WTC11 (cell line): ENCODE results near the gene DNAJC19. TPM values are rescaled to one million over a fixed set of nuclear protein-coding genes. Genes with fewer than 3 reads are reported as not detected.
"Not testable (repeated sequence)": the region's sequence is repeated elsewhere in the genome, so short reads cannot be mapped to it uniquely, and the experiment has no call there.

Experiments used
- ATAC-seq: fragments of 200-7000 bp; cut with Tn5 transposase; 2 replicates; pipeline ENCODE4 v1.10.0; 2021; ENCODE audit warnings: mild to moderate bottlenecking, moderate library complexity
- CTCF ChIA-PET: fragments of 300-600 bp; sonication (Branson Sonifier 250); formaldehyde crosslinking; loops from one replicate; lab custom pipeline; 2021; ENCODE audit warnings: antibody characterized with exemption; lab: Charles Lee
- POLR2A ChIA-PET: fragments of 350-600 bp; sonication (Branson Sonifier 250); formaldehyde crosslinking; loops from one replicate; lab custom pipeline; 2021; ENCODE audit warnings: antibody characterized with exemption; lab: Charles Lee
- DNase-seq: peaks from one replicate; pipeline ENCODE4 v3.0.0; 2021; ENCODE audit warnings: low spot score
- H3K27ac Mint-ChIP-seq: 2 replicates; pipeline ENCODE4 v1.8.0; 2021; ENCODE audit warnings: mixed read lengths
- H3K27me3 Mint-ChIP-seq: 2 replicates; pipeline ENCODE4 v1.8.0; 2021; ENCODE audit warnings: low read depth, mild to moderate bottlenecking, moderate library complexity, mixed read lengths
- H3K36me3 Mint-ChIP-seq: 2 replicates; pipeline ENCODE4 v1.8.0; 2021; ENCODE audit warnings: mixed read lengths
- H3K4me1 Mint-ChIP-seq: 2 replicates; pipeline ENCODE4 v1.8.0; 2022; ENCODE audit warnings: mixed read lengths
- H3K4me3 Mint-ChIP-seq: 2 replicates; pipeline ENCODE4 v1.8.0; 2021; ENCODE audit warnings: mild to moderate bottlenecking, moderate library complexity, mixed read lengths
- H3K9me3 Mint-ChIP-seq: 2 replicates; pipeline ENCODE4 v1.8.0; 2021; ENCODE audit warnings: mixed read lengths
- CREM ChIP-seq: sonication (generic); formaldehyde crosslinking; IDR thresholded peaks from 2 replicates; pipeline ENCODE4 v1.8.1; 2022; ENCODE audit warnings: mild to moderate bottlenecking, missing genetic modification reagents, moderate library complexity
- ELF4 ChIP-seq: sonication (generic); formaldehyde crosslinking; IDR thresholded peaks from 2 replicates; pipeline ENCODE4 v1.8.1; 2022; ENCODE audit warnings: low read depth, mild to moderate bottlenecking, moderate library complexity, missing genetic modification reagents
- ETV6 ChIP-seq: sonication (generic); formaldehyde crosslinking; IDR thresholded peaks from 2 replicates; pipeline ENCODE4 v1.8.1; 2022; ENCODE audit warnings: mild to moderate bottlenecking, missing genetic modification reagents
- GTF2I ChIP-seq: fragments of 250-450 bp; sonication (Bioruptor Pico); conservative IDR thresholded peaks from 2 replicates; pipeline ENCODE4 v1.4.0; 2021; ENCODE audit warnings: mild to moderate bottlenecking
- NR1H2 ChIP-seq: sonication (generic); formaldehyde crosslinking; IDR thresholded peaks from 2 replicates; pipeline ENCODE4 v1.9.0; 2021; ENCODE audit warnings: mild to moderate bottlenecking, moderate library complexity, missing genetic modification reagents
- RELA ChIP-seq: sonication (generic); formaldehyde crosslinking; IDR thresholded peaks from 2 replicates; pipeline ENCODE4 v1.8.1; 2022; ENCODE audit warnings: missing genetic modification reagents, mild to moderate bottlenecking, borderline replicate concordance
- SOX15 ChIP-seq: fragments of 250-450 bp; sonication (Bioruptor Pico); IDR thresholded peaks from 2 replicates; pipeline ENCODE4 v1.9.0; 2021; ENCODE audit warnings: mild to moderate bottlenecking
- TP53 ChIP-seq: sonication (generic); formaldehyde crosslinking; IDR thresholded peaks from 2 replicates; pipeline ENCODE4 v1.8.1; 2023; ENCODE audit warnings: mild to moderate bottlenecking, missing genetic modification reagents
- ZNF138 ChIP-seq: sonication (generic); formaldehyde crosslinking; conservative IDR thresholded peaks from 2 replicates; pipeline ENCODE4 v1.8.1; 2022; ENCODE audit warnings: mild to moderate bottlenecking, moderate library complexity, missing genetic modification reagents
- ZNF232 ChIP-seq: sonication (generic); formaldehyde crosslinking; IDR thresholded peaks from 2 replicates; pipeline ENCODE4 v1.8.0; 2022; ENCODE audit warnings: mild to moderate bottlenecking, missing genetic modification reagents
- total RNA-seq: library from RNA; stranded (reverse); gene quantifications from 3 replicates; pipeline ENCODE4 v1.2.3, GENCODE V29; 2021
- TF ChIP-seq, protein P1 (sequence below): sonication (generic); formaldehyde crosslinking; IDR thresholded peaks from 2 replicates; pipeline ENCODE4 v1.8.1; 2023; ENCODE audit warnings: mild to moderate bottlenecking, missing genetic modification reagents
- TF ChIP-seq, protein P2 (sequence below): sonication (generic); formaldehyde crosslinking; IDR thresholded peaks from 2 replicates; pipeline ENCODE4 v1.8.1; 2023; ENCODE audit warnings: mild to moderate bottlenecking, moderate library complexity, missing genetic modification reagents
- TF ChIP-seq, protein P3 (sequence below): sonication (generic); formaldehyde crosslinking; IDR thresholded peaks from 2 replicates; pipeline ENCODE4 v1.8.0; 2022; ENCODE audit warnings: mild to moderate bottlenecking, missing genetic modification reagents
- TF ChIP-seq, protein P4 (sequence below): fragments of 250-450 bp; sonication (Bioruptor Pico); IDR thresholded peaks from 2 replicates; pipeline ENCODE4 v1.9.0; 2021; ENCODE audit warnings: mild to moderate bottlenecking, borderline replicate concordance
- TF ChIP-seq, protein P5 (sequence below): sonication (generic); formaldehyde crosslinking; IDR thresholded peaks from 2 replicates; pipeline ENCODE4 v1.8.0; 2023; ENCODE audit warnings: missing genetic modification reagents
- TF ChIP-seq, protein P6 (sequence below): fragments of 200-600 bp; IDR thresholded peaks from 2 replicates; pipeline ENCODE4 v1.8.0; 2022; ENCODE audit warnings: antibody characterized with exemption

DNAJC19 gene
- total RNA-seq, 1 experiment from 2014 or later = 65.7 TPM

DNA sequence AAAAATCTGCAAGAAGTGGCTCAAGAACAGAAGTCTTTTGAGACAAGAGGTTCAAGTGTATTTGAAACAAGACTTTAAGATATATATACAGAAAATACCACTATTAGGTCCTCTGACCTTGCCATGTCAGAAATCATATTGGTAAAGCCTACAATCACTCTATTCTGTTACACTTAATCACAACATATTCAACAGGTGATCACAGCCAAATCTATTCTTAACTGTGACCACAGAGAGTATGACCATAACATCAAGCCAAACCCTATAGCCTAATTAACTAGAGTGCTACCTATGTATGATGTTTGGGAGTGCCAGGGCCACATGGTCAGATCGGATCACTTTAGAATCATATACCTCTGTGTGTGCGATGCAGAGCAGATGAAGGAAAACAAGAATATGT, 2.2 kb downstream of the DNAJC19 start (continued):
- TF ChIP-seq, protein P1, sequence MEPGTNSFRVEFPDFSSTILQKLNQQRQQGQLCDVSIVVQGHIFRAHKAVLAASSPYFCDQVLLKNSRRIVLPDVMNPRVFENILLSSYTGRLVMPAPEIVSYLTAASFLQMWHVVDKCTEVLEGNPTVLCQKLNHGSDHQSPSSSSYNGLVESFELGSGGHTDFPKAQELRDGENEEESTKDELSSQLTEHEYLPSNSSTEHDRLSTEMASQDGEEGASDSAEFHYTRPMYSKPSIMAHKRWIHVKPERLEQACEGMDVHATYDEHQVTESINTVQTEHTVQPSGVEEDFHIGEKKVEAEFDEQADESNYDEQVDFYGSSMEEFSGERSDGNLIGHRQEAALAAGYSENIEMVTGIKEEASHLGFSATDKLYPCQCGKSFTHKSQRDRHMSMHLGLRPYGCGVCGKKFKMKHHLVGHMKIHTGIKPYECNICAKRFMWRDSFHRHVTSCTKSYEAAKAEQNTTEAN = no peak
- TF ChIP-seq ZNF138 (CRISPR knock-in tag) (no peak), ZNF232 (CRISPR knock-in tag) (no peak)
- TF ChIP-seq, protein P2, sequence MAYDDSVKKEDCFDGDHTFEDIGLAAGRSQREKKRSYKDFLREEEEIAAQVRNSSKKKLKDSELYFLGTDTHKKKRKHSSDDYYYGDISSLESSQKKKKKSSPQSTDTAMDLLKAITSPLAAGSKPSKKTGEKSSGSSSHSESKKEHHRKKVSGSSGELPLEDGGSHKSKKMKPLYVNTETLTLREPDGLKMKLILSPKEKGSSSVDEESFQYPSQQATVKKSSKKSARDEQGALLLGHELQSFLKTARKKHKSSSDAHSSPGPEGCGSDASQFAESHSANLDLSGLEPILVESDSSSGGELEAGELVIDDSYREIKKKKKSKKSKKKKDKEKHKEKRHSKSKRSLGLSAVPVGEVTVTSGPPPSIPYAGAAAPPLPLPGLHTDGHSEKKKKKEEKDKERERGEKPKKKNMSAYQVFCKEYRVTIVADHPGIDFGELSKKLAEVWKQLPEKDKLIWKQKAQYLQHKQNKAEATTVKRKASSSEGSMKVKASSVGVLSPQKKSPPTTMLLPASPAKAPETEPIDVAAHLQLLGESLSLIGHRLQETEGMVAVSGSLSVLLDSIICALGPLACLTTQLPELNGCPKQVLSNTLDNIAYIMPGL (CRISPR knock-in tag) = no peak

DNA sequence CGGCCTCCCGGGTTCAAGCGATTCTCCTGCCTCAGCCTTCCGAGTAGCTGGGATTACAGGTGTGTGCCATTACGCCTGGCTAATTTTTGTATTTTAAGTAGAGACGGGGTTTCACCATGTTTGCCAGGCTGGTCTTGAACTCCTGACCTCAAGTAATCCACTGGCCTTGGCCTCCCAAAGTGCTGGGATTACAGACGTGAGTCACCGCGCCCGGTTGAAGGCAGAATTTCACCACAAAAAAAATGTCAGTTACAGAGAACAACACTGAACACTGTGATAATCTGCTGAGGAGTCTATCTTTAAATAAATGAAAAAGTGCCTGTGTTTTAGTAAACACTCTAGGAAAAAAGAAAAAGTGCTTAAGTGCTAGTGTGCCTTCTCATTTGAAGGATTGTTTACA, 3.2 kb downstream of the DNAJC19 start:
- DNase-seq, ATAC-seq, H3K4me3 Mint-ChIP-seq, H3K27ac Mint-ChIP-seq, POLR2A ChIA-PET, H3K9me3 Mint-ChIP-seq, H3K27me3 Mint-ChIP-seq, CTCF ChIA-PET: not testable (repeated sequence)
- H3K4me1 Mint-ChIP-seq = peaks cover 13% of the 10 kb centered on the region
- H3K36me3 Mint-ChIP-seq = peaks cover 23% of the 10 kb centered on the region

DNA sequence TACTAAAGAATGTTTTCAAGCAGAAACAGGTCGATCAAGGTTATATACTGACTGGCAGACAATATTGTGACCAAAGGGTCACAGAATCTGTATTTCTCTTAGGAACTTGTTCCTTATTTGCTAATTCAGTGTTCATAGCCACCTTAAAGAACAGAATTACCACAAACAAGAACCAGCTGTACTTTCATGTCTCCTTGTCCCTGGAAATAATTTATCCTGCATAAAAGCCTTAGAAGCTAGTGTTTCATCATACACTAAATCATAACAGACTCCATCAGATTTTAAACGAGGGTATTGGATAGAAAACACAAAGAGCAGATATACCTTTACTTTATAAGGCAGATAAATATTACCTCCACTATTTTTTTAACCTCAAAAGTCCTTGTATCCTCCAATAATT, 6.4 kb downstream of the DNAJC19 start:
- Mint-ChIP-seq H3K27me3 (no peaks in the 10 kb centered on the region), H3K4me3 (no peak overlapping the region), H3K9me3 (no peaks in the 10 kb centered on the region), H3K4me1 (peaks cover 9% of the 10 kb centered on the region), H3K27ac (peak overlapping the region; percentile 47), H3K36me3 (peaks cover 23% of the 10 kb centered on the region)
- CTCF ChIA-PET = no interaction called here
- ATAC-seq (no peak), DNase-seq (no peak)
- TF ChIP-seq ELF4 (CRISPR knock-in tag) = no peak
- no peak for TF ChIP-seq SOX15
- TF ChIP-seq, protein P3, sequence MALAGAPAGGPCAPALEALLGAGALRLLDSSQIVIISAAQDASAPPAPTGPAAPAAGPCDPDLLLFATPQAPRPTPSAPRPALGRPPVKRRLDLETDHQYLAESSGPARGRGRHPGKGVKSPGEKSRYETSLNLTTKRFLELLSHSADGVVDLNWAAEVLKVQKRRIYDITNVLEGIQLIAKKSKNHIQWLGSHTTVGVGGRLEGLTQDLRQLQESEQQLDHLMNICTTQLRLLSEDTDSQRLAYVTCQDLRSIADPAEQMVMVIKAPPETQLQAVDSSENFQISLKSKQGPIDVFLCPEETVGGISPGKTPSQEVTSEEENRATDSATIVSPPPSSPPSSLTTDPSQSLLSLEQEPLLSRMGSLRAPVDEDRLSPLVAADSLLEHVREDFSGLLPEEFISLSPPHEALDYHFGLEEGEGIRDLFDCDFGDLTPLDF (CRISPR knock-in tag) = no peak
- TF ChIP-seq, protein P4, sequence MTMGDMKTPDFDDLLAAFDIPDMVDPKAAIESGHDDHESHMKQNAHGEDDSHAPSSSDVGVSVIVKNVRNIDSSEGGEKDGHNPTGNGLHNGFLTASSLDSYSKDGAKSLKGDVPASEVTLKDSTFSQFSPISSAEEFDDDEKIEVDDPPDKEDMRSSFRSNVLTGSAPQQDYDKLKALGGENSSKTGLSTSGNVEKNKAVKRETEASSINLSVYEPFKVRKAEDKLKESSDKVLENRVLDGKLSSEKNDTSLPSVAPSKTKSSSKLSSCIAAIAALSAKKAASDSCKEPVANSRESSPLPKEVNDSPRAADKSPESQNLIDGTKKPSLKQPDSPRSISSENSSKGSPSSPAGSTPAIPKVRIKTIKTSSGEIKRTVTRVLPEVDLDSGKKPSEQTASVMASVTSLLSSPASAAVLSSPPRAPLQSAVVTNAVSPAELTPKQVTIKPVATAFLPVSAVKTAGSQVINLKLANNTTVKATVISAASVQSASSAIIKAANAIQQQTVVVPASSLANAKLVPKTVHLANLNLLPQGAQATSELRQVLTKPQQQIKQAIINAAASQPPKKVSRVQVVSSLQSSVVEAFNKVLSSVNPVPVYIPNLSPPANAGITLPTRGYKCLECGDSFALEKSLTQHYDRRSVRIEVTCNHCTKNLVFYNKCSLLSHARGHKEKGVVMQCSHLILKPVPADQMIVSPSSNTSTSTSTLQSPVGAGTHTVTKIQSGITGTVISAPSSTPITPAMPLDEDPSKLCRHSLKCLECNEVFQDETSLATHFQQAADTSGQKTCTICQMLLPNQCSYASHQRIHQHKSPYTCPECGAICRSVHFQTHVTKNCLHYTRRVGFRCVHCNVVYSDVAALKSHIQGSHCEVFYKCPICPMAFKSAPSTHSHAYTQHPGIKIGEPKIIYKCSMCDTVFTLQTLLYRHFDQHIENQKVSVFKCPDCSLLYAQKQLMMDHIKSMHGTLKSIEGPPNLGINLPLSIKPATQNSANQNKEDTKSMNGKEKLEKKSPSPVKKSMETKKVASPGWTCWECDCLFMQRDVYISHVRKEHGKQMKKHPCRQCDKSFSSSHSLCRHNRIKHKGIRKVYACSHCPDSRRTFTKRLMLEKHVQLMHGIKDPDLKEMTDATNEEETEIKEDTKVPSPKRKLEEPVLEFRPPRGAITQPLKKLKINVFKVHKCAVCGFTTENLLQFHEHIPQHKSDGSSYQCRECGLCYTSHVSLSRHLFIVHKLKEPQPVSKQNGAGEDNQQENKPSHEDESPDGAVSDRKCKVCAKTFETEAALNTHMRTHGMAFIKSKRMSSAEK (CRISPR knock-in tag) = no peak
- TF ChIP-seq ETV6 (CRISPR knock-in tag) = no peak
- TF ChIP-seq CREM (CRISPR knock-in tag) = no peak
- POLR2A ChIA-PET = no interaction called here

DNA sequence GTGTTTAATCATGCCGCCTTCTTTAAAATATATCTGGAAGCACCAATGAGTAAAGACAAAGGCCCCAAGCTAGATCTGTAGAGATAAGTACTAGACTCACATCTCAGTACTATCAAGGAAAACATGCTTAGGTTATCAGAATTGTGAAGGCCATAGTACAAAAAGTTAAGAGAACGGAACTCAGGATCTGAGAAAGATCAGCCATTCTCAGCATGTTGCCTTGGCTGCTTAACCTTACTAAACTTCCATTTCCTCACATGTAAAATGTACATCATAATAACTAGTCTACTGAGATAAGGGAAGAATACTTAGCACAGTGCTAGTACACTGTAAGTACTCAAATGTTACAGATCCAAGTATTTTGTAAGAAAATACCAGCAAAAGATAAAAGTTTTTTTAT, 7.6 kb downstream of the DNAJC19 start:
- Mint-ChIP-seq H3K9me3 (no peaks in the 10 kb centered on the region), H3K4me1 (peaks cover 9% of the 10 kb centered on the region), H3K4me3 (no peak overlapping the region), H3K27ac (peak overlapping the region; percentile 86), H3K36me3 (peaks cover 17% of the 10 kb centered on the region), H3K27me3 (no peaks in the 10 kb centered on the region)
- ChIA-PET POLR2A (no interaction called here), CTCF (no interaction called here)
- DNase-seq (no peak), ATAC-seq (no peak)
- TF ChIP-seq NR1H2 (CRISPR knock-in tag) (no peak), RELA (no peak), TP53 (CRISPR knock-in tag) (no peak), GTF2I (CRISPR knock-in tag) (no peak)
- TF ChIP-seq, protein P5, sequence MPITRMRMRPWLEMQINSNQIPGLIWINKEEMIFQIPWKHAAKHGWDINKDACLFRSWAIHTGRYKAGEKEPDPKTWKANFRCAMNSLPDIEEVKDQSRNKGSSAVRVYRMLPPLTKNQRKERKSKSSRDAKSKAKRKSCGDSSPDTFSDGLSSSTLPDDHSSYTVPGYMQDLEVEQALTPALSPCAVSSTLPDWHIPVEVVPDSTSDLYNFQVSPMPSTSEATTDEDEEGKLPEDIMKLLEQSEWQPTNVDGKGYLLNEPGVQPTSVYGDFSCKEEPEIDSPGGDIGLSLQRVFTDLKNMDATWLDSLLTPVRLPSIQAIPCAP = no peak
- TF ChIP-seq, protein P6, sequence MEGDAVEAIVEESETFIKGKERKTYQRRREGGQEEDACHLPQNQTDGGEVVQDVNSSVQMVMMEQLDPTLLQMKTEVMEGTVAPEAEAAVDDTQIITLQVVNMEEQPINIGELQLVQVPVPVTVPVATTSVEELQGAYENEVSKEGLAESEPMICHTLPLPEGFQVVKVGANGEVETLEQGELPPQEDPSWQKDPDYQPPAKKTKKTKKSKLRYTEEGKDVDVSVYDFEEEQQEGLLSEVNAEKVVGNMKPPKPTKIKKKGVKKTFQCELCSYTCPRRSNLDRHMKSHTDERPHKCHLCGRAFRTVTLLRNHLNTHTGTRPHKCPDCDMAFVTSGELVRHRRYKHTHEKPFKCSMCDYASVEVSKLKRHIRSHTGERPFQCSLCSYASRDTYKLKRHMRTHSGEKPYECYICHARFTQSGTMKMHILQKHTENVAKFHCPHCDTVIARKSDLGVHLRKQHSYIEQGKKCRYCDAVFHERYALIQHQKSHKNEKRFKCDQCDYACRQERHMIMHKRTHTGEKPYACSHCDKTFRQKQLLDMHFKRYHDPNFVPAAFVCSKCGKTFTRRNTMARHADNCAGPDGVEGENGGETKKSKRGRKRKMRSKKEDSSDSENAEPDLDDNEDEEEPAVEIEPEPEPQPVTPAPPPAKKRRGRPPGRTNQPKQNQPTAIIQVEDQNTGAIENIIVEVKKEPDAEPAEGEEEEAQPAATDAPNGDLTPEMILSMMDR = no peak
